NCI-H226 (cell line): ENCODE data around the gene GSTO2.
"Not testable (repeated sequence)": the region's sequence is repeated elsewhere in the genome, so short reads cannot be mapped to it uniquely, and the experiment has no call there.

Experiments used
- DNase-seq: peaks from one replicate; pipeline ENCODE4 v3.0.0-alpha.2; 2015

GSTO2 gene

DNA sequence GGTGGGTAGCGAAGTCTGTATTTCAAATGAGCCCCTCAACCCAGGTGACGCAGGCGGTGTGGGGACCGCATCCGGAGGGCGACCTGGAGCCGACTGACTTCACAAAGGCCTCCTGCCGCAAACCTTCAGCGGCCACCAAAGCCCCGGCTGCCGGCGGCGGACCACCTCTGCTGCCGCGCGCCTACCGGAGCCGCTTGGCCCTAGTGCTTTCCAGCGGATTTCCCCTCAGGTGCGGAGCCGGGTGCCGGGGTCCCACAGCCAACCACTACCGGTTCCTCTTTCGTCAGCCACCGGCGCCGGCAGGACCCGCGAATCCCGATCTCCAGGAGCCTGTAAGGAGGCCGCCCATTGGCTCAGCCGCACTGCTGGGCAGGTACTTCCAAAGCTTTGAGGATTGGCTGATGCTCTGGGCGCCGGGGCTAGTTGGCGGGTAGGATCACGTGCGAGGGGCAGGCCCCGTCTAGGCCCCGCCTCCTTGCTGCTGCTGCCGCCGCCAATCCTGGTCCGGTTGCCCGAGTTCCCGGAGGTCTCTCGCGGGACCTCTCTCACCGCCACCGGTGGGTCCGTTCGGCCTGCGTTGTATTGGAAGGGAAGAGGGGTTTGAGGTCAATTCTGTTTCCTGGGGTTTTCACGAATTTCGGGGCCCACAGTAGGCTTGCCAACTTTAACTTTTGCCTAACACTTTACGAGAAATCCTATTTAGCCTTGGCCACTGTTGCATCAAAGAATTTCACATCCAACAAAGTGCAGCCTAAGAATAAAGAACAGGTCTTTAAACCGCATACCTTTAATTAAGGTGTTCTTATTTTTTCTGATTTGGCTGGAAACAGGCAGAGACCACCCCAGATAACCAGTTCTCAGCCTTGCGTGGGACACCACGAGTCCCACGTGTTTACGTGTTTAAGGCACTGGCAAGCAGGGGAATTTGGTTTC, at the start of gene GSTO2:
TSS of gene GSTO2 (plus strand) at position 472 of the 933 bp plus-strand sequence. CDS start 5,732 bp downstream, outside the sequence.
- DNase-seq: peak; percentile 99

DNA sequence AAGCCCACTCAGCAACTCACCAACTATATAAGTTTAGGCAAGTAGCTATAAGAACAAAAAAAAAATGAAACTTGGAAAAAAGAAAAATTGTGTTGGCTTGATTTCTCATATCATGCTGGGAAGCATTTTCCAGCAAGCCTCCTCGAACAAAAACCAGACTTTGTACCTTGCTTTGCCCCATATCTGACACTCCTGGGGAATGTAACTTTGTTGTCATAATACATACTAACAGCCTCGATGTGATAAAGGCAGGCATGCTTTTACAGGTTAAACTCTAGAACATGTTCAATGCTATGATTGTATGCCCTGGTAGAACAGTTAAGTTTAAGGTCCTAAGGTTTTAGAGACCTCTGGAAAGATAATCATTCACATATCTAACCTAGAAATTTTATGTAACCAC, 48.5 kb upstream of the GSTO2 start:
- no peak for DNase-seq

DNA sequence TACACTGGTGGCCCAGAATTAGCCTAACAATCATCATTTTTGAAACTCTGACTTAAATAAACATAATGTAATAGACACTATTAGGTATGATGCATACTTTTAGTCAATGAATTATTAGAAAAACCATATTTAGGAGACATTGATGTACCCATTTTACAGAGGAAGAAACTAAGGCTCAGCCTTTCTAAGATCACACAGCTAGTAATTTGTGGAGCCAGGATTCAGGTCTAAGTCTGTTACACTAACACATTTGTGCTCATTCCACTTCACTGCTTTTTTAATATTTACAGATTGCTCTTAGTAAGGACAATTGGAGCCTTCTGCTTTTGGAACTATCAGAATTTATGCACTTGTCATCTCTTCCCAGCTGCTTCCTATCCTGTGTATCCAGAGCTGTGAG, 45.7 kb upstream of the GSTO2 start:
- no peak for DNase-seq

DNA sequence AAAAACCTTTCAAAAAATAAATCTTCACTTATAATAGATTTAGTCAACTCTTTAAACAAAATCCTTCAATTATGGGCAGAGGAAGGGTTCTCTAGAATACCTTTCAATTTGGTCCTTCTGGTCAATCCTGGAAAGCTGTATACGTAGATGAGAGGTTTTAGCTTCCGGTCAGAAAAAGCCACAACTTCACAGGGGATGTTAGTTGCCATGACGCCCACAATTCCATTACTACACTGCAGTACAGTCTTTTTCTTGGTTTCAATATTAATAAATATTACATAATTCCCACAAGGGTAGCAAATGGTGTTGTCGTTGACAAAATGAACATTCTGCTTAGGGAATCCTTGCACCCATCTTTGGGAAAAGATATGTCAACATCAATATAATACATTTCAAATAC, 38.5 kb upstream of the GSTO2 start:
- no peak for DNase-seq

DNA sequence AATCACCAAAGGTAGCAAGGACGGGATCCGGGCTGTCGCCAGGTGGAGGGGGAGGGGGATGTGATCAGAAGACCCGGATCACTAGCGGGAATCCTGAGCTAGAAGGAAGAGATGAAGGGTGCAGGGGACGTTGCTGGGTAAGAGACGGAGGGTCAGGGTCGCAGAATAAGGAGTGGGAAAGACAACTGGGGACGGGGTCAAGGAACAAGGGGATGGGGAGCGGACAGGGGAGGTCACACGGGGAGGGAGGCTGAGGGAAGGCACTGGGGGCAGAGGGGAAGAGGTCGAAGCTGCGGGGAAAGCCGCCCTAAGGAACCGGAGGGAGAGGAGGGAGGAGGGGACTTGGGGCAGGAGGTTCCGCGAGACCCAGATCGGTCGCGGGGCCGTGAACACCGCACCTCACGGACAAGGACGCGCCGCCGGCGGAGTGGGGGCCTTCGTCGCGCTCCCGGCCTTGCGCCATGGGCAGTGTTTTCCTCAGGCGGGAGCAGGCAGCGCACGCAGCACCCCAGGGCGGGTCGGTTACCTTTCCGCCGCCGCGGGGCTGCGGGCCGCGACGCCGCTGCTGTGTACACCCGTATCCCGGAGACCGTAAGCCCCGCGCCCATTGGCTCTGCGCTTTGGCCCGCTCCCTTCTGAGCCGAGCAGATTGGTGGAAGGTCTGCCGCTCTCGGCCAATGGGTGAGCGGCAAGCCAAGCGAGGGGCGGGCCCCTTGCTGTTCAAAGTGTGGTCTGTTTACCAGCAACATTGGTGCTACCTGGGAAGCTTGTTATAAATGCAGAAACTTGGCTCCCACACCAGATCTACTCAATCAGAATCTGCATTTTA, 37.0 kb upstream of the GSTO2 start, which contains the start of gene CFAP43:
TSS of gene CFAP43 (minus strand) at position 581 of the 829 bp plus-strand sequence. CDS start at position 463, 118 bp downstream.
- peak; percentile 95 for DNase-seq

DNA sequence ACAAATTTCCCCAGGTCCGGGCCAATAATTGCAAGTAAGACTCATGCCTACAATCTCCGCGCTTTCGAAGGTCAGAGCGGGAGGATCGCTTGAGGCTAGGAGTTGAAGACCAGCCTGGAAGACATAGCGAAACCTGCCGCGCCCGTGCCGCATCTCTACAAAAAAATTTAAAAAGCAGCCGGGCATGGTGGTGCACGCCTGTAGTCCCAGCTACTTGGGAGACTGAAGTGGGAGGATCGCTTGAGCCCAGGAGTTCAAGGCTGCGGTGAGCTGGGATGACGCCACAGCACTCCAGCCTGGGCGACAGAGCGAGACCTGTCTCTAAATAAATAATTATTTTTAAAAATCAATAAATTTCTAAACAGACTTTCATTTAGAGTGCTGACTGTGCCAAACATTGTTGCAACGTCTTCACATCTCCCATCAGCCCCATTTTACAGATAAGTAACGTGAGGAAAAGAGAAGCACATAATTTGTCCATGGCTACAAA, 36.3 kb upstream of the GSTO2 start:
- no peak for DNase-seq

DNA sequence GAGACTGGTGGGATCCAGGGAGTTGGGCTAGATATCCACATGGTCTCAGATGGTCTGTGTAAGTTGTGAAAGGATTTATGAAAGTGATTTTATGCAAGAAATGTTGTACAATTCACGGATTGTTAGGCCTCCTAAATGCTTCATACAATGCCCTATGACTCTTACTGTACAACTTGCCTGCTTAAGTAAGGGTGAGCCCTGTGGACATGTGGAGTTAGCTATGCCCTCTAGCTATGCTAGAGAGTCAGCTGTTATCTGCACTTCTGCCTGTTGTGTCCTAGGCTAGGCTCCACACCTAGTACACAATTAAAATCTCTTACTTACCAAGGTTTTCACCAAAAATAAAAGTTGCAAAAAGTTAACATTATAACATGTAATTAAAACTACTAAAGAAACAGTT, 35.2 kb upstream of the GSTO2 start:
- no peak for DNase-seq

DNA sequence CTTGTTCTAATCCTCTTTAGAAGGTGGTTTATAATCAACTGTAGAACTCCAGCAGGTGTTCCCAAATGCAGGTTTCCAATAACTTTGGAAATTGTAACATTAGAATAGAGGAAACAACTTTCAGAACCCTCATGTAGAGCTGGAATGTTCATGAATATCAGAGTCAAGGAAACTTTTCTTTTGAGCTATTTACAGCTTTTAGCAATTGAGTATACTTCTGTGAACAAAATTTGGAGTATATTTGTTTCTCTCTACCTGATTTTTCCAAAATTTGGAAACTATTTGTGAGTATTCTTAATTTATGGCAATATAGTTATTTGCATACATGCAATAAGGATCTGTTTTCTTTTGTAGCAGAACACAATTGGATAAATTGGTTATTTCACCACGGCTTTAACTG, 34.0 kb upstream of the GSTO2 start:
- DNase-seq: no peak

DNA sequence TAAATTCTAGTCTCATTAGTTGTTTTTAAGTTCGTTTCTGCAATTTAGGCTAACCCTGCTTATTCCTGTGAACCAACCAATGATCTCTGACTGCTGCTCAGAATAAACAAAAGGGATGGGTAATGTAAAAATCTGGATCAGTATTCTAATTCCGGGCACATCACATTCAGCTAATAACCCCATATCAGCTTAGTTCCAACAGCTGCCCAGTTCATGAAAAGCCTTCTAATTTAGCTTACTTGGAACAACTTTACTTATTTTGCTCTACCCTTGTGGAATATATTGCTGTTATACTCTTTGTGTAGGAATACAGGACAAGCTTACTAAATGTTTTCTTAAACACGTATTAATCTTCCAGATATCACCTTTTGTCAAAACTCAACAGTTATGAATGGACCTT, 33.2 kb upstream of the GSTO2 start:
- DNase-seq: no peak

DNA sequence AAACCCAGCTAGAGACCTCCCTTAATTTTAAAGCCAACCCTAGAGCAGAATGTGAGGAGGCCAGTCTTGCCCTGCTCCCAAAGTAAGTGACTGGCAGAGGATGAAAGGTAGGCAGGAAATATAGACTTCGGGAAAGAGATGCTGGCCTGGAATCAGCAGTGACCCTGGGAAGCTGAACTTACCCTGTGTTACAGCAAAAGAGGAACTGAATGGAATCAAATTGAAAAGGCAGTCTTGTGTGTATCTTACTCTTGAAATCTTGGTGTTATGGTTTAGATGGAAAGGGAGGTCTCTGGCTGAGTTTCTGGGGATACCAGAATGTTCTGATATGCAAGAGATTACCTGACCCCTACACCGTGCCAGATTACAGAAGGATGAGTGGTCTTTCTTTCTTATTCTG, 28.9 kb upstream of the GSTO2 start:
- no peak for DNase-seq

DNA sequence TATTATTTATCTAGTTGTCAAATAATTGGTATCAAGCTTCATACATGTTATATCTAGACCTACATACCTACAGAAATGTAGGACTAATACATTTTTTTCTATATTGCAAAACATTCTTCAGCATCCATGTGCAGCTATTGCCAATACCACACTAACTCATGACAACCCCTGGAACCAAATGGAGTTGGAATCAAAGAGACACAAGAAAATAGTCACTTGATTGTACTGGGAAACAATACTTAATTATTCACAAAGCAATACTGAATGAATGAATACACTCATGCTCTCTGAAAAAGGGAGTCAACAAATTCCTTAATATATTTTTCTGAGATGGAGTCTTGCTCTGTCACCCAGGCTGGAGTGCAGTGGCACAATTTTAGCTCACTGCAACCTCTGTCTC, 26.4 kb upstream of the GSTO2 start:
- no peak for DNase-seq

DNA sequence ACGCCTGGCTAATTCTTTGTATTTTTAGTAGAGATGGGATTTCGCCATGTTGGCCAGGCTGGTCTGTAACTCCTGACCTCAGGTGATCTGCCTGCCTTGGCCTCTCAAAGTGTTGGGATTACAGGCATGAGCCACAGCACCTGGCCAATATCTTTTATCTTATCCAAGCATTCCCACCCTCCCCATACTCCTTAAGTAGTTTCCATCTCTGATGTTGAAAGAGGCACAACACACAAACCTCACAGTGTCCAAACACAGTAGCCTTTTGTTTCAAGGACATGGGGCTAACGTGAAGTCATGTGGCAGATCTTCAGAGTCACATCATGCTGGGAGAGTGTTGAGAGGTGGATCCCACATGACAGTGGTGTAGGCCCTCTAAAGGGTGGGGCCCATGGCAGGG, 26.0 kb upstream of the GSTO2 start:
- DNase-seq: not testable (repeated sequence)

DNA sequence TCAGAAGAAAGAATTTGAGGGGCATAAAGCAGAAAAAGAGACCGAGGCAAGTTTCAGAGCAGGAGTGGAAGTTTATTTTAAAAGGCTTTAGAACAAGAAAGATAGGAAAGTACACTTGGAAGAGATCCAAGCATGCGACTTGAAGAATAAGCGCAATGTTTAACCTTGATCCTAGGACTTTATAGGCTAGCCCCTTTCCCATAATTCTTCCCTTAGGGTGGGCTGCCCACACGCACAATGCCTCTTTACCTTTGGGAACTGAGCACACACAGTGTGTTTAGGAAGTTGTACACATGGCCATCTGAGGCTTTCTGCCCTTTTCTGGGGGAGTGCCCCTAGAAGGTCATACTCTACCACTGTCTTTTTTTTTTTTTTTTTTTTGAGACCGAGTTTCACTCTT, 25.5 kb upstream of the GSTO2 start:
- DNase-seq: no peak

DNA sequence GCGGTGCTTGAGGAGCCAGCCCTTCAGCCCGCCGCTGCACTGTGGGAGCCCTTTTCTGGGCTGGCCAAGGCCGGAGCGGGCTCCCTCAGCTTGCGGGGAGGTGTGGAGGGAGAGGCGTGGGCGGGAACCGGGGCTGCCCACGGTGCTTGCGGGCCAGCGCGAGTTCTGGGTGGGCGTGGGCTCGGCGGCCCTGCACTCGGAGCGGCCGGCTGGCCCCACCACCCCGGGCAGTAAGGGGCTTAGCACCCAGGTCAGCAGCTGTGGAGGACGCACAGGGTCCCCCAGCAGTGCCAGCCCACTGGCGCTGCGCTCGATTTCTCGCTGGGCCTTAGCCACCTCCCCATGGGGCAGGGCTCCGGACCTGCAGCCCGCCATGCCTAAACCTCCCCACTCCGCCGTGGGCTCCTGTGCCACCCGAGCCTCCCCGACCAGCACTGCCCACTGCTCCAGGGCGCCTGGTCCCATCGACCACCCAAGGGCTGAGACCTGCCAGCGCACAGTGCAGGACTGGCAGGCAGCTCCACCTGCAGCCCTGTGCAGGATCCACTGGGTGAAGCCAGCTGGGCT, 23.8 kb upstream of the GSTO2 start:
- DNase-seq: no peak

DNA sequence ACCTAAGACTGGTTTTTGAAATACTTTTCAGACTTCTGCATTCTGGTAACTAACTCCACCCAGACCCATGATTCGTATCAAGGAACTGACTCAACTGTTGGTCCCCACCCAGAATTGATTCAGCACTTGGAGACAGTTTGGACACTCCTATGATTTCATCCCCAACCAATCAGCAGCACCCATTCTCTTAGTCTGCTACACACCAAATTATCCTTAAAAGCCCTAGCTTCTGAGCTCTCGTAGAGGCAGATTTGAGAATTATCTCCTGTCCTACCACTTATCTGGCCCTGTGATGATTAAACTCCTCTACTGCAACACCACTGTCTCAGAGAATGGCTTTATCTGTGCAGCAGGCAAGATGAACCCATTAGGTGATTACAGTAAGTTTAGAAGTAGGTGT, 22.0 kb upstream of the GSTO2 start:
- DNase-seq: peak; percentile 34

DNA sequence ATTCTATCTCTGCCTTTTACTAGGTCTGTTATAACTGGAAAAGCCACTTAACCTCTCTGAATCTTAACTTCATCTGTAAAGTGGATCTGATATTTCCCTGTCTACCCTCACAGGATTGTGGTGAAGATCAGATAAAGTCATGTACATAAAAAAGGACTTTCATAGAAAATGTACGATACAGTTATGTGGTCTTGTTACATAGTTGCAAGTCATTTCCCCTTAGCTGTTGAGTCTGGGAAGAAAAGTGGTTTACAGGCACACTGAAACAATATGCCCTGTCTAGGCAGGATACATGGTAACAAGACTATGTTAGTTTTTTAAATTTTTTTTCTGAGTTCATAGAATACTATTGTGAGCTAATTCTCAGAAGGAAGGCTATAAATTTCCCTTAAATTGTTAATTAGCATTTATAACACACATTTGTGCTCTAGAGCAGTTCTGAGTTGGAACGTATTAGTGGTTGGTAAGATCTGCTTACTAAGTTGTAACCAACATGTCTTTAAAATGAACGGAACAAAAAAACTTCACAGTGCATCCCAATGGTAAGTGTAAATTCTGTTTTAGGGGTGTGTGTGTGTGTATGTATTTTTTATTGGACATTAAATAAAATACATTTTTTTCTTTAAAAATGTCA, 21.4 kb upstream of the GSTO2 start:
- no peak for DNase-seq

DNA sequence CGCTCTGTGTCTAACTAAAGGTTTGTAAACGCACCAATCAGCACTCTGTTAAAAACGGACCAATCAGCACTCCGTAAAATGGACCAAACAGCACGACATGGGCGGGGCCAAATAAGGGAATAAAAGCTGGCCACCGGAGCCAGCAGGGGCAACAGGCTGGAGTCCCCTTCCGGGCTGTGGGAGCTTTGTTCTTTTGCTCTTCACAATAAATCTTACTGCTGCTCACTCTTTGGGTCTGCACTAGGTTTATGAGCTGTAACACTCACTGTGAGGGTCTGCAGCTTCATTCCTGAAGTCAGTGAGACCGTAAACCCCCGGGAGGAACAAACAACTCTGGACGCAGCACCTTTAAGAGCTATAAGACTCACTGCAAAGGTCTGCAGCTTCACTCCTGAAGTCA, 20.1 kb upstream of the GSTO2 start:
- DNase-seq: not testable (repeated sequence)

DNA sequence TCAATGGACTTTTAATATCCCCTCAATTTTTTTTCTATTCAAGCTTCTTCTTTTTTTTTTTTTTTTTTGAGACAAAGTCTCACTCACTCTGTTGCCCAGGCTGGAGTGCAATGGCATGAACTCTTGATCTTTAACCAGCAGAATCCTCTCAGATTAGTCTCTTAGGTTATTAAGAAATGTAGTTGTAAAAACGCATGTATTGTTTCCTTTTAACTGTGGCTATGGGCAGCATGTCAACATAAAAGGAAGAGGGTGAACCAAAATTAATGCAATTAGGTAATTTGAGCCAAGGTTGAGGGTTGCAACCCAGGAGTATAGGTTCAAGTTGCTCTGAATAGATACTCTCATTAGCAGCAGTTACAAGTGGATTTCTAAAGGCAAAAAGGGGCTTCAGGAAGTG, 18.6 kb upstream of the GSTO2 start:
- DNase-seq: no peak

DNA sequence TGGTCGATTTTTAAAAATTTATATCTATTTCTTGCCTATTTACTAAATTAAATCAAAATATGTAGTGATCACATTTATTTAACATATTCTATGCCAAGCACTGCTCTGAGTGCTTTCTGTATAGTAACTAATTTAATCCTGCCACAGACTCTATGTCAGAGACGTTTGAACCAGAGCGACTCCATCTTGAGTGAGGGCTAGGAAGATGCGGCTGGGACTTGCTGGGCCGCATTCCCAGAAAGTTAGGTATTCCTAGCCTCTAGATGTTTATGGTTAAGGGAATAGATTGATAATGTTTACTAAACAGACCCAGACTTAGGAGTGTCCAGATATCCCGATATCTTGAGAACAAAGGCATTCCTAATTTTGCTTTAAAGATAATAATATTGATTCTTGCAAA, 17.5 kb upstream of the GSTO2 start:
- no peak for DNase-seq

DNA sequence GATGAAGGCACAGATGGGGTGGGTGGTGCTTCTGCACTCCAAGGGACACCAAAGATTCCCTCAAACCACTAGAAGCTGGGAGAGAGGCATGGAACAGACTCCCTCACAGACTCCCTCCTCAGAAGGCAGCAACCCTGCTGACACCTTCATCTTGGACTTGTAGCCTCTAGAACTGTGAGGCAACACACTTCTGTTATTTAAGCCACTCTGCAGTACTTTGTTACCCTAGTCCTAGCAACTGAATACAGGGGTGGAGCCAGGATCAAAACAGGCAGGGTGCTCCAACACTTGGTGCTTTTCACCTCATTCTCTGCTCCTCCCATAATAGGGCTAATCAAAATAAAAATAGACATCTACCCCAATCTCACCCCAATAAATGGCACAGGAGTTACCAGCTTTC, 16.6 kb upstream of the GSTO2 start:
- no peak for DNase-seq

DNA sequence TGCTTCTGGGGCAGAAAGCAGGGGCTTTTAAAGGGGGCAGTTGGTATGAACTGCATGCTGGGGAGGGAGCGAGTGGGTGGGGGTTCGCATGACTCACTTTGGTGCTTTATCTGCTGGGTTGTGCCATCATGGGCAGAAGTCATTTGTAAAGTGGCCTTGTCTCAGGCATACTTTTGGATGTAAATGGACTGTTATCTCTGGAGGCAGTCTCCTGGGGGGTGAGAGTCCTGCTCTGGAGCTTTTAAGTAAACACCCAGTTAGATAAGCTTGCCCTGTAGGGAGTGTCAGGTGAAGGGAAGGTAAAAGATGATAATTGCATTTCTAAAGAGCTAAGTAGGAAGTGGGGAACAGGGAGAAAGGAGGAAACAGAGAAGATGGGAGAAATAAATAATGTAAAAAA, 15.9 kb upstream of the GSTO2 start:
- peak; percentile 36 for DNase-seq

DNA sequence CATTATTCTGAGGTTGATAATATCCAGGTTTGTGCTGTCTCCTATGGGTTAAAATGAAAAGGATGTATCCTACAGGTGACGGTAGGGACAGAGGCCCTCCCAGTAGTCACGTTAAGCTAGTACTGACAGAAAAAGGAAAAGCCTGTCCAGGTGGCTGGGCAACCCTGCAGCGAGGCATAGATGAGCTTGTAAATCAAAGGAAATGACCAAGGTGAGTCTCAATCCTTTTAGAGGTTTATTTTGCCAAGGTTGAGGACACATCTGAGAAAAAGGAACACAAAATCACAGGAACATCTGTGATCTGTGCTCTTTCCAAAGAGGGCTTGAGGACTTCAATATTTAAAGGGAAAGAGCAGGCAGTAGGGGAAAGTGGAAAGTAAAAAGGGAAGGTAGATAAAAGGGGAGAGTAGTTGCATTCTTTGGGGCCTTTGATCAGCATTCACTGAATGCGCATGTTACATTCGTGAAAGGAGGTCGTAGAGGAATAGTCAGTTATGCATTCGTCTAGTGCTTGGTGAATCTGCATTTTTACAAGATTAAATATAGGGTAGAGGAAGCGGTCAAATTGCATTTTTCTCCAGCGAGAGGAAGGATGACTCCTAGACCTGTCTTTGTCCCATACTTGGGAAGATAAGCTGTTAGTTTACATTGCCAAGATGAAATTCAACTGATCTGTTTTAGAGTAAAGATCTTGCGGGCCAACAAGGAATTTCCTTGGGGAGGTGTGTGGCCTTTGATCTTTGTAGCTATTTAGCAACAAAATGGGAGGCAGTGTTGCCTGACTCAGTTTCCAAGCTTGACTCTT, 15.2 kb upstream of the GSTO2 start:
- no peak for DNase-seq
